Measurements from ENCODE around the gene SUN1.
A peak's percentile ranks its signal among the peaks of the same experiment; 100 is the strongest.

Gene SUN1

DNA sequence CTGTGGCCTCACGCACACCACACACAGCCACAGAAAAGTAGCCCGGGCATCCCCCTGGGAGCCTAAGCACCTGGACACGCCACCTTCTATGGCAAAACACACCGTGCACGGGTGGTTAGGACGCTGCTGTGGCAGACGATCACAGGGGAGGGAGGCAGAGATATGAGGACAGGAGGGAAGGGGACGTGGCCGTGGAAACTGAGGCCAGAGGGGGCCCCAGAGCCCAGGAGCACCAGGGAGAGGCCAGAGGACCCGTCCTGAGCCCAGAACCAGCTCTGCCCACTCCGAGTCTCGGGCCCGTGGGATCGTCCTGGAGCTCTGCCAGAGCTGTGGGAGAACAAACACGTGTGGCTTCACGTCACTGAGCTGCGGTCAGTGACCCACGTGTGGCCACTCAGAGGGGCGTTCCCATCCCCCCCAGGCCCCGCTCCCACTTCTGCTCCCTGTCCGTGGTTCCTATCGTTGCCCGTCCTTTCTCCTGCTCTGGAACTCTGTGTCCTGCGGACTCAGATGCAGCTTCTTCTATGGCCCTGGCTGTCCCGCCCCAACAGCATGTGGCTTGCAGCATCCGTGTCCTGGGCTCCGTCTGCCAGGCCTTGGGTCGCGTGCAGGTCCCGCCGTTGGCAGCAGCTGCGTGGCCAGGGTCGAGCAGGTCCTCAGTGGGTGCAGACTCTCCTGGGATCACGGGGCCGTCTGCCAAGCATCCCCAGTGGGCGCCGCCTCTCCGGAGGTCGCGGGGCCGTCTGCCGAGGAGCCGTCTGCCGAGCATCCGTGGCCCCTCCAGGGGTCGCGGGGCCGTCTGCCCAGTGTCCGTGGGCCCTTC is 75.1 kb downstream of the SUN1 start:
- DNase-seq (ENCODE audit: low read depth), result no peak

GRCh38 chr7:908159-908581 is 75.9 kb downstream of the SUN1 start:
- DNase-seq (ENCODE audit: low read depth), result no peak

- DNase-seq (ENCODE audit: low read depth), result peak; percentile 52
Observed at GRCh38 chr7:908591-909357, 76.5 kb downstream of the SUN1 start.

DNA sequence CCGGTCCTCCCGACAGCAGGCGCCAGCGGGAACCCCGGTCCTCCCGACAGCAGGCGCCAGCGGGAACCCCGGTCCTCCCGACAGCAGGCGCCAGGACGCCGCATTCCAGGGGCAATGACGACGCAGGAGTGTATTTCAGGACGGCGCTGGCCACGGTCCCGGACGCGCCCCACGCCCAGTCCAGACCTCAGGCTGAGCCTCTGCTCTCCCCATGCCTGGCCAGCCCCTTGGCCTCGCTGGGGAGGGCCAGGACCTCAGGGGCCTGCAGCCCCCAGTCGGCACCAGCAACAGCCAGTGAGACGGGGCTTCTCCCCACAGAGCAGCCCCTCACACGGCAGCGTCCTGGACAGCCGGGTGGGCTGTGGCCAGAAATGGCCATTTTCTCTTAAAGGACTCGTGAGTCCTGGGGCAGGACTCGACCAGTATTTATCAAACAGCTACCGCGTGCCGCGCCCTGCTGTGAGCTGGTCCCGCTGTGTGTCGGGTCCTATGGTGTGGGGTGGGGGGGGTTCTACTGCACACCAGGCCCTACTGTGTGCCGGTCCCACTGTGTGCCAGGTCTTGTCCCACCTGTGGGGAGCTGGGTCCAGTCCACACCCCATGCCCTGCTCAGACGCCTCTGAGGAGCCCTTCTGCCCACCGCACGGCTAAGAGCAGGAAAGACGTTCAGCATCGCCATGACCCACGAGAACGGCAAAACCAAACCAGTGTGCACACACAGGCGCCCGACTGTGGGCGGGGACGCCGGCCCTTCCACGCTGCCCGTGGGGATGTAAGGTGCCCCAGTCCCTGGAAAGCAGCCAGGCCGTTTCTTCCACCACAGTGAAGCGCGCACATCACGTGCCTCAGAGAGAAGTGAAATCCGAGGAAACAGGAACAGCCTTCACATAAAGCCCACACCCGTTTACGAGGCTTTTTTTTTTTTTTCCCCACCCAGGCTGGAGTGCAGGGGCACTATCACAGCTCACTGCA is 77.4 kb downstream of the SUN1 start:
- peak; percentile 57 for DNase-seq (ENCODE audit: low read depth)

GRCh38 chr7:910441-910861 is 78.2 kb downstream of the SUN1 start:
- DNase-seq (ENCODE audit: low read depth), result no peak

DNA sequence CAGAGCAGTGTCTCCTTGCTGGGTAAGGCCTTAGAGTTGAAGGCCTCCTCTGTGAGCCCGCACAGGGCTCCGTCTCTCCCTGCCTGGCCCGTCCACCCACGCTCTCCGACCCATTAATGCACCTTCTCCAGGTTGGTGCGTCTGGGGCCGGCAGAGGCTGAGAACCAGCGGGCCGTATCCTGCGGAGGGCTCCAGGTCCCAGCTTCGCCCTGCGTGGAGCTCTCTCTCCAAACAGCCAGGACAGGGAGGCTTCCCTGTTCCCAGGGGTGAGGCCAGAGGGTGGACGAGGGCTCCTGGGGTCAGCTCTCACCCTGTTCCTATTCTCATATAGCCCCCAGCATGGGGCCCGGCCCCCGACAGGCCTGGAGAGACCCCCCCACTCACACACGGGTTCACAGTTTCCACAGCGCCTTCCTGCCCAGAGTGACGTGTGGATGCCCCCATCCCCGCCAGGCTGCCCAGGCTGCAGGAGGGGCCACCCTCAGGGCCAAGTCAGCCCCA is 78.7 kb downstream of the SUN1 start:
- DNase-seq (ENCODE audit: low read depth), result no peak

DNA sequence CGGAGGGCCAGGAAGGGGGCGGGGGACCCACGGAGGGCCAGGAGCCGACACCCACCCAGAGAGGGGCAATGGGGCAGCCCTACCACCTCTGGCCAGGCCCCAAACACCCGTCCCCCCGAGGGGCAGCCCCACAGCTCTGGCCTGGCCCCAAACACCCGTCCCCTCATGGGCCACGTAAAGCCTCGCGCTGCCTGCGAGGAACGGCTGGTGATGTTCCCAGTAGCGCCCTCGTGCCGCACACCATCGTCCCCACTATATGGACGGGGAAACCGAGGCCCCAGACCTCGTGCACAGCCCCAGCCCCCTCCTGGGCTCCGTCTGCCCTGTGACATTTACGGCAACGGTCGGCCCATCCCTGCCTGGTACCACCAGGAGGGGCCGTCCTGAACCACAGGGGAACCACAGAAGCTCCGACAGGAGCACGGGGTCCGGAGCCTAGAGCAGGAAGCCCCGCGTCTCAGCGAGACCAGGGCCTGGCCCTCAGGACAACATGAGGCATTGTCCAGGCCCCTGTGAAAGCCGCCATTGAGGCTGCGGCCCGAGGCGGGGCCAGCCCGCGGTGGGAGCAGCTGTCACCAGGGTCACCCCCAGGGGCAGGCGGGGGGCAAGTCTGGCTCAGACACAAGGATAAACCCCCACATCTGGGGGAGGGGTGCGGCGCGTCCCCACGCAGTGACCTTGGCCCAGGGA is 79.7 kb downstream of the SUN1 start:
- DNase-seq (ENCODE audit: low read depth), result no peak

DNA sequence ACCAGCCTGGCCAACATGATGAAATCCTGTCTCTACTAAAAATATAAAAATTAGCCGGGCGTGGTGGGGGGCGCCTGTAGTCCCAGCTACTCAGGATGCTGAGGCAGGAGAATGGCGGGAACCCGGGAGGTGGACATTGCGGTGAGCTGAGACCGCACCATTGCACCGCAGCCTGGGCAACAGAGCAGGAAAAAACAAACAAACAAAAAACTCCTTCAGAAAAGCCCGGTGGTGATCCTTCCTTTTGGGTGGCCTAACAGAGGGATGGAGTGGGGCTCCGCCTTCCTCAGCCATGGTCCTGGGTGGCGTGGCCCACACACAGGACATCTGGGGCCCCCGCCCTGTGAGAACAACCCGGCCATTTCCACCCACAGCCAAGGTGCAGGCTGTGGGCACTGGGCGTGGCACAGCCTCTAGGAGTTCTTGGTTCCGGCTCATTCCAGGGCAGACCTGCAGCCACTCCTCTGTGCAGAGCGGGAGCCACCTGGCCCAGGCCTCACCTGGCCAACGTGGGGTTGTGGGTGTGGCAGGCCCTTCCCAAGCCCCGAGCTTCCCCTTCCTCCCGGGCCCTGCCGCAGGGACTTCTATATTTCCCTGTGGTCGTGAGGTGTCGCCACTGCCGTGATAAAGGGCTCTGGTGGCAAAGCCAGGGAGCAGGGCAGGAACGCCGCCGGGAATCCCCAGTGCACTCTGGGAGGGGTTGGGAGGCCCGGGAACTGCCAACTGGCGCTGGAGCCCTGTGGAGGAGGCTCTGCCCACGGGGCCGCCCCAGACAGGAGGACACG is 81.7 kb downstream of the SUN1 start:
- no peak for DNase-seq (ENCODE audit: low read depth)

DNA sequence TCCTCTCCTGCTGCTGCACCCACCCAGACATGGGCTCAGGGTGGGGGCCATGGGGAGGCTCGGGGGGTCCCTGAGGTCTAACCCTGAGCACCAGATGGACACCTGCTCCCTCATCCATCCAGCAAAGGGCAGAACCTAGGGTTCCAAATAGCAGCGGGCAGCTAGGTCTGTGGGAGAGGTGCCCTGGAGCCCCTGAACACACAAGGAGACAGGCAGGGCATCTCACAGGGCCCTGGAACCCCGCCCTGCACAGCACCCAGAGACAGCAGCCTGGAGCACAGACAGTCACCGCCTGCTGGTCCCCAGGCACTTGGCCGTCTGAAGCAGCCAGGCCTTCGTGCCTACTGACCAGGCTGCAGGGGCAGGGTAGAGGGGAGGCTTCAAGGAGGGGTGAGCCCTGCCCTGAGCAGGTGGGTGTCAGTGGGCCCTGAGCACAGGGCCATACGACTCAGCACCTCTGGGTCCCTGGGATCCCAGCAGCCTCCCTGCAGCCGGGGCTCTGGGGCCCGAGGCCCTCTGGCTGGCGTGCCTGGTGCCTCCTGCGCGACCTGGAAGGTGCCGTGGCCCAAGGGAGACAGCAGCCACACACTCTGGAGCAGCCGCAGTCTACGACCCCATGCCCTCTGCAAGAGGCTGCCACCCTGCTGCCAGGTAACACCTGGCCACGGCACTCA is 82.4 kb downstream of the SUN1 start:
- DNase-seq (ENCODE audit: low read depth), result no peak

GRCh38 chr7:915291-916218 is 83.3 kb downstream of the SUN1 start:
- no peak for DNase-seq (ENCODE audit: low read depth)

DNA sequence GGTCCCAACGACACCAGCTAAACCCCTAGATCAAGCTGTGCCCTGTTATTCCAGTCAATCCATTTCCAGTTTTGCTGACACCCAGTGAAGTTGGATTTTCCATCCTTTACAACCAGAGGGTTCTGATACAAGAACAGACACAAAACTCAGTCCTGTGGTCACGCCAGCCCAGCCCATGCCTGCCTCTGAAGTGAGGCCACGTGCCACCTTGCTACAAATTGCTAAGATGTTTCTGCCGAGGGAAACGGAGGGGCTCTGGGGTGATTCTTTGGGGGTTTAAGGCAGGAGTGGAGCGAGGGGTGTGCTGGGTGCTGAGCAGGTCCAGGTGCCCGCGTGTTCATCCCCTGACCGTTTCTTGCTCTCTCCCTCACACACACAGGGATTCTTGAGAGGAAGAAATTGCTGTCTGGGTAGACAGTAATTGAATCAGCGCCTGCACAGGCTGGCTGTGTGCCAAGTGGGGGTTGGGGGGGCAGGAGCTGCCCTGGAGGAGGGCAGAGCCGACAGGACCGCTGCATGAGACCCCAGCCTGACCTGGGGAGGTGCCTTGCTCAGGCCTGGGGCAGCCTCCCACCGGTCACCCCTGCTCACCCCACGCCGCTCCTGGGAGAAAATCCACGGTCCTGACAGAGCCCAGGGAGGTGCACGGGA is 84.1 kb downstream of the SUN1 start:
- DNase-seq (ENCODE audit: low read depth), result no peak

DNA sequence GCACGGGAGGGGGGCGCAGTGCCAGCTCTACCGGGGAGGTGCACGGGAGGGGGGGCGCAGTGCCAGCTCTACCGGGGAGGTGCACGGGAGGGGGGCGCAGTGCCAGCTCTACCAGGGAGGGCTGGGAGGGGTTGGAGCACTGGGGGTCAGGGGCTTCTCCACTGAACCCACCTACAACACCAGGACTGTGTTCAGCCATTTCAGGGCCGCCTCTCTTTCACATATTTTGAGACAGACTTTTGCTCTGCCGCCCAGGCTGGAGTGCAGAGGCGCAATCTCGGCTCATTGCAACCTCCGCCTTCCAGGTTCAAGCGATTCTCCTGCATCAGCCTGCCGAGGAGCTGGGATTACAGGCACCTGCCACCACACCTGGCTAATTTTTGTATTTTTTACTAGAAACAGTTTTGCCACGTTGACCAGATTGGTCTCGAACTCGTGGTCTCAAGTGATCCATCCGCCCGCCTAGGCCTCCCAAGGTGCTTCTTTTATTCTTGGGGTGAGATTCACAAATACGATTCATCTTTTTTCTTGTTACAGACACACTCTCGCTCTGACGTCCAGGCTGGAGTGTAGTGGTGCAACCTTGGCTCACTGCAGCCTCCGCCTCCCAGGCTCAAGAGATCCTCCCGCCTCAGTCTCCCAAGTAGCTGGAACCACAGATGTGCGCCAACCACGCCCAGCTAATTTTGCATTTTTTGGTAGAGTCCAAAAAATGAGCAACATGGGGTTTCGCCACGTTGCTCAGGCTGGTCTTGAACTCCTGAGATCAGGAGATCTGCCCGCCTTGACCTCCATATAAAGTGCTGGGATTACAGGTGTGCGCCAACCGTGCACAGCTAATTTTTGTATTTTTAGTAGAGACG is 85.2 kb downstream of the SUN1 start:
- DNase-seq (ENCODE audit: low read depth), result no peak

GRCh38 chr7:918118-918425 is 85.8 kb downstream of the SUN1 start:
- DNase-seq (ENCODE audit: low read depth), result no peak

DNA sequence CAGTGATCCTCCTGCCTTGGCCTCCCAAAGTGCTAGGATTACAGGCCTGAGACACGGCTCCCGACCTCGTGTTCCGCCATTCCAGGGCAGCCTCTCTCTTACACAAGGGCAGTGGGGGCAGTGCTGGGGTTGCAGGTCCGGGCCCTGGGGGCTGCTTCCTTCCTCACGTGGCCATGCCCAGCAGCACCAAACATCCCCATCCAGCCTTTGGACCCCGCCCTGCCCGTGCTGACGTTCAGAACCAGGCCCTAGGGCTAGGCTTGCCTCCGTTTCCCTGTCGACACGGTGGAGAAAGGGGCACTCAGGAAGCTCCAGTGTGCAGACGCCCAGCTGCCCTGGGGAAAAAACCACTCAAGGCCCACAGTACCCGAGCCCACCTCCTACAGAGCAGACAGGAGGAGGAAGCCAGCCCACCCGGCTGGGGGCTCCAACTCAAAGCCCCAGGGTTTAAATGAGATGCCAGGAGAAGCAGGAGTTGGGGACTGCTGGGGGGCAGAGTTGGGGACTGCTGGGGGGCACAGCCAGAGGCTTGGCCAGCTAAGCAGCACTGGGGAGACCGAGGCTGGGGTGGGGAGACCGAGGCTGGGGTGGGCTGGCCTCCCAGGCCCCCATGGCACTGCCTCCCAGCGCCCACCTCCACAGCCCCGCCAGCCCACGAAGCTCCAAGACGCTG is 86.3 kb downstream of the SUN1 start:
- DNase-seq (ENCODE audit: low read depth), result no peak

DNA sequence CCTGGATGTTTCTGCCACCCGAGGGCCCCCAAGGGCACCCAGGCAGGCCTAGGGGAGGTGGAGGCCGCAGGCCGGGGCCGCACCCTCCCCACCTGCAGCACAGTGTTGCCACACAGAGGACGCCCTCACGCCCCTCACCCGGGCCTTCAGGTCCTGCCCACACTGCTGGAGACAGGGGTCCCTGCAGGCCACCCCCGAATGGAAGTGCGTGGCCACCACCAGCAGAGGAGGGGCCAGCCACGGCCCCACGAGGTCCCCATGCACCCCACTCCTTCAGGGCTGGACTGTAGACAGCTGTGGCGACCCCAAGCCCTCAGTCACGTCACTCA is 86.8 kb downstream of the SUN1 start:
- DNase-seq (ENCODE audit: low read depth), result no peak

DNA sequence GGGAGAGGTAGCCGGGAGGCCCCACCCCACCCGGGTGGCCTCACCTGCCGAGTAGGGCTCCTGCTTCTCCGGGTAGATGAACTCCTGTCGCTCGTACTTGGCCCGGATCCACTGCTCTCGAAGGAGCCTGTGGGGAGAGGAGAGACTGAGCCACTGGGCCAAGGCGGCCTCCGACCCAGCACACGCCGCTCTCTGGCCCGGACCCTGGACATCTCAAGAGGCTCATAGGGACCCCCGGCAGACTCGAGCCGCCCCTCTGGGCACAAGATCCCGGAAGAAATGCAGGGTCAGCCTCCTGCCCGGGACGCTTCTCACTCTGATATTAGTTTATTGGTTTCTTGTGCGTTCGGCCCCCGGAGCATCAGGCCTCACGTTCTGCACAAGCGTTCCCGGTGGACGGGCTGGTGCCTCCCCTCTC is 87.7 kb downstream of the SUN1 start:
- DNase-seq (ENCODE audit: low read depth), result no peak

All from EH (cell line).